HG03432 (cell line): ENCODE results near the gene DOC2A.
"Not testable (repeated sequence)": the region's sequence is repeated elsewhere in the genome, so short reads cannot be mapped to it uniquely, and the experiment has no call there.

Source experiments
- ATAC-seq: cut with Tn5 transposase; IDR thresholded peaks from one replicate; pipeline ENCODE4 v1.9.1; 2021; ENCODE audit warnings: mild to moderate bottlenecking, moderate library complexity; ENCODE audit not compliant: unreplicated experiment

Gene DOC2A

DNA sequence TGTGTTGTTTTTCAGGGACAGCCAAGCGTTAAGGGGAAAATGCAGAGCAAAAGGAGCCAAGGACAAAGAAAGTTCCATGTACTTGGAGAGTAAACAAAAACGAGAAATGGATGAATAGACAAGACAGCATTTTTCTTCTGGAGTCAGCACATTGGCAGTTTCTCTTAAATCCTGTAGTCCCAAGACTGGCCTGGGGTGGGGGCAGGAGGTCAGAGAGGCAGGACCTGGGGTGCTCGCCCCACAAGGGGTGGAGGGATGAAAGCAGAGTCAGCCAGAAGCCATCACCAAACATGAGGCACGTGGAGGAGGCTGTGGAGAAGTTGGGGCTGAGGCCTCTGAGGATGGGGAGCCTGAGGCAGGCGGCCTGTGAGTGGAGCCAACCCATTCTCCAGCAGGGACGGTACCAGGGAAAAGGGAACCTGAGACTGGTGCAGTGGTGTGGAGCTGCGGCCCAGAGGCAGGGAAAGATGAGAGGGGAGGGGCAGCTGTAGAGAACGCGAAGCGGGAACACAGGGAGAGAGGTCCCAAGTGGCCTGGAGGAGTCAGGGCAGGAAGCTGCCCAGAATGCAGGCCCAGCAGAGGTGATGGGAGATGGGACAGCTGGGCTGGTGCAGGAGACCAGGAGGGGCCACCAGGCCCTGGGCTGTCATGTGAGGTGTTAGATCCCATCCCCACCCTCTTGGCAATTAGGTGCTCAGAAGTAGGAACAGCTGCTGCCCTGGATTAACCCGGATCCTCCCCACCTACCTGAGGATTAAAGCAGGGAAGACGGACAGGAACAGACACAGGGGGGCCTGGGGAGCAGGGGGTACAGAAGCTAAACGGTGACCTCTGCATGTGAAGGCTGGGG lies 17.0 kb upstream of the DOC2A start:
- no peak for ATAC-seq

DNA sequence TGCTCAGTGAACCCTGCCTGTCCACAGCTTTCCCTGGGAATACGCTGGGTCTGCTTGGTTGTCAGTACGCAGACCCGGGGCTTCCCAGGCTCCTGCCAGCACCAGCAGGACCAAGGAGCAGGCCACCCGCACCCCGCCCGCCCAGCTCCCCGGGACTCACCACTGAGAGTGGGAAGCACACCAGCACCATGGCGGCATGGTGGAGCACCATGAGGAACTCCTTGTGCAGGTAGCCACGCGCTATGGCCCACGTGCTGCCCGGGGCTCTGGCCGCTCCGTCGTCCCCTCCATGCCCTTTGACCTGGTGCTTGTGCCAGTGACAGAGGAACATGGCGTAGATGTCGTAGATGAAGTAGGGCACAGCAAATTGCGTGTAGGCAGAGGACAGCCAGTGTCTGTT lies 15.6 kb upstream of the DOC2A start:
- no peak for ATAC-seq

DNA sequence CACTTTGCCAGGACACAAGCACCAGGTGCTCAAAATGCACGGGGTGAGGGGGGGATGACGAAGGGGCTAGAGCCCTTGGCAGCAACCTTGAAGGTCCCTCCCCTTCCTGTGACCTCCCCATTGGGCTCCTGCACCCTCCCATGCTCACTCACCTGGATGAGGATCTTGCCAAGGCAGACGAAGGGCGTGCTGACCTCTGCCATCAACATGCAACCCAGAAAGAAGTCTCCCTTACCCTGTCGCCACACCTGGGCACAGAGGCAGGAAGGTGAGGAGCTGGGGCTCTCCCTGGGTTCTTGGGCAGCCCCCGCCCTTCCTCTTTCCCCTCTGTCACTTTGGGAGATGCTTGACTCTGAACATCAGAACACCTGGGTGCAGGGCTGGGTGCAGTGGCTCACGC lies 14.7 kb upstream of the DOC2A start:
- ATAC-seq: no peak

DNA sequence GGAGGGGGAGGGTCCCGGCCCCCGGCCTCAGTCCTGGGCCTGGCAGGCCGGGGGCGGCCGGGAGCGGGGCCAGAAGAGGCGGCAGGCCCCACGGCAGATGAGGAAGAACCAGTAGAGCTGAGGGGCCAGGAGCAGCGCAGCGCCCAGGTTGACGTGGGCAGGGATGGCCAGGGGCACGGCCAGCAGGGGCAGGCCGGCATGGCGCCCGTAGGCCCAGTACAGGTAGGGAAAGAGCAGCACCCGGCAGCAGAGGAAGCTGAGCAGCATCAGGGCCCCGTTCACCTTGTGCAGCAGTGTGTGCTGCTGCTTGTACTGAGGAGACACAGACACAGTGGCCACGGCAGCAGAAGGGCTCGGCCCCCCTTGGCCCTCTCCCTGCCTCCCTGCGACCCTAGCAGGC lies 14.3 kb upstream of the DOC2A start:
- no peak for ATAC-seq

DNA sequence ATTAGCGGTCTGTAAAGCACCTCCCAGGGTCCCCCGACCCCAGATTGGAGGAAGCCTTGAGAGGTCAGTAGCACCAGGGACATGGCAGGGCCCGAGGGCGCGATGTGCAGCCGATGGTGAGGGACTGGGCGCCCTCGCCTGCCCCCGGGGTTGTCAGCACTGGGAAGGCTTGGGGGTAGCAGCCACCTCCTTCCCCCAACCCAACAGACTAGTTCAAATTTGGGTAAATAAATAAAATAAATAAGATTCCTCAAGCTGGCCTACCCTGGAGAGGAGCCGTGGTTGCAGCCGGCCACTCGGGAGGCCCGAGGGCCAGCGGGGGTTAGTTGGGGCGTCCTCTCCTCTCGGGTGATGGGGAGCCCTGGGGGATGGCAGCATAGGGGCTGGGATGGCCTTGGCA lies 13.6 kb upstream of the DOC2A start:
- ATAC-seq: no peak

DNA sequence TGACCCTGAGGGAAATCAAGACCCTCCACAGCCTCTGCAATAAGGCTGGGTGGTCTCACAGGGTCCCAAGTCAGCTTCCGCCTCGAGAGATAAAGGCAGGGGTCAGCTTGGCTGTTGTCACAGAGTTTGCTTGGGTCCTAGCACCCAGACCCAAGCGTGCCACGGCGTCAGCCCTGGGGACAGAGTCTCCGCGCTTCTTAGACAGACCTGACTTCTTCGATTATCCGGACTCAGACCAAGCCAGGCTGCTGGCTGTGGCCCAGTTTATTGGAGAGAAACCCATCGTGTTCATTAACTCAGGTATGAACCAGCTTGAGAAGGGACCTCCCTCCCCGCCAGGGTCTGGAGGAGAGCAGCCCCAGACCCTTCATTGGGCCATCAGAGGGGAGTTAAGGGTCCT lies 12.8 kb upstream of the DOC2A start:
- ATAC-seq: no peak

DNA sequence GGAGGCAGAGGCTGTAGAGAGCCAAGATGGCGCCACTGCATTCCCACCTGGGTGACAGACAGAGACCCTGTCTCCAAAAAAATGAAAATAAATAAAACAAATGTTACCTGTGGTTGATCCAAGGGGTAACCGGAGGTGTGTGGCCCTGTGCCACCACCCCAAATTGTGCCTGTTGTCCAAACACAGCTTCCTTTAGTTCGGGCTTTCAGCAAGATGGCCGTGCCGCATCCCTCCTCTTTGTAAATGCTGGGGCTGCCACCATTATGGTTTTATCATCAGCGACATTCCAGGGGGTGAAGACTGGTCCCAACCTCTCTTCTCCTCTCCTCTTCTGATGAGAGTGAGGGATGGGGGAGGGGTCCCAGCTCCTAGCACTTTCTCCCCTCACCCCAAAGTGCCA lies 12.1 kb upstream of the DOC2A start, which contains the start of gene C16orf92:
Gene C16orf92, plus strand, starts transcription at position 312 of the 400 bp plus-strand sequence. CDS start 143 bp downstream, outside the sequence.
- no peak for ATAC-seq

DNA sequence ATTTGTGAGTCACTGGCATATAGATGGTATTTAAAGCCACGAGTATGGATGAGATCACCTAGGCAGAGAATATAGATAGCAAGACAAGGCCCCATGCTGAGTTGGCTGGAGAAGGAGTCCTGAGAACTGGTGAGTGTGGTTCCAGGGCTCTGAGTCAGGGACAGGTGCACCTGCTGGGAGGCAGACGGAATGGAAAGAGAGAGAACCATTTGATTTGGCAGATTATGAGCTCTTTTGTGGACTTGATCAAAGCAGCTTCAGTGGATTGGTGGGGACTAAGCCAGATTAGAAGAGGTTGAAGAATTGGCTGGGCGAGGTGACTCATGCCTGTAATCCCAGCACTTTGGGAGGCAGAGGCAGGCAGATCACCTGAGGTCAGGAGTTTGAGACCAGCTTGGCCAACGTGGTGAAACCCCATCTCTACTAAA lies 7.9 kb upstream of the DOC2A start:
- no peak for ATAC-seq

DNA sequence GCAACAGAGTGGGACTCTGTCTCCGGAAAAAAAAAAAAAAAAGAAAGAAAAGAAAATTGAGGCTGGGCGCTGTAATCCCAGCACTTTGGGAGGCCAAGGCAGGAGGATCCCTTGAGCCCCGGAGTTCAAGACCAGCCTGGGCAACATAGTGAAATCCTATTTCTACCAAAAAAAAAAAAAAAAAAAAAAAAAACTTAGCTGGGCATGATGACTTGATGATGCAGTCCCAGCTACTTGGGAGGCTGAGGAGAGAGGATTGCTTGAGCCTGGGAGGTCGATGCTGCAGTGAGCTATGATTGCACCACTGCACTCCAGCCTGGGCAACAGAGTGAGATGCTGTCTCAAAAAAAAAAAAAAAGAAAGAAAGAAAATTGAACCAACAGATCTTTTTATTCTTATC lies 7.1 kb upstream of the DOC2A start:
- not testable (repeated sequence) for ATAC-seq

DNA sequence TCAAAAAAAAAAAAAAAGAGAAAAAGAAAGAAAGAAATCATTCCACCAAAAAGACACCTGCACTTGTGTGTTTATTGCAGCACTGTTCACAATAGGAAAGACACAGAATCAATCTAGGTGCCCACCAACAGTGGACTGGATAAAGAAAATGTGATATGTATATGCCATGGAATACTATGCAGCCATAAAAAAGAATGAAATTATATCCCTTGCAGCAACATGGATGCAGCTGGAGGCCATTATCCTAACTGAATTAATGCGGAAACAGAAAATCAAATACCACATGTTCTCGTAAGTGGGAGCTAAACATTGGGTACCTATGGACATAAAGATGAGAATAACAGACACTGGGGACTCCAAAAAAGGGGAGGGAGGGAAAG lies 6.4 kb upstream of the DOC2A start:
- no peak for ATAC-seq

DNA sequence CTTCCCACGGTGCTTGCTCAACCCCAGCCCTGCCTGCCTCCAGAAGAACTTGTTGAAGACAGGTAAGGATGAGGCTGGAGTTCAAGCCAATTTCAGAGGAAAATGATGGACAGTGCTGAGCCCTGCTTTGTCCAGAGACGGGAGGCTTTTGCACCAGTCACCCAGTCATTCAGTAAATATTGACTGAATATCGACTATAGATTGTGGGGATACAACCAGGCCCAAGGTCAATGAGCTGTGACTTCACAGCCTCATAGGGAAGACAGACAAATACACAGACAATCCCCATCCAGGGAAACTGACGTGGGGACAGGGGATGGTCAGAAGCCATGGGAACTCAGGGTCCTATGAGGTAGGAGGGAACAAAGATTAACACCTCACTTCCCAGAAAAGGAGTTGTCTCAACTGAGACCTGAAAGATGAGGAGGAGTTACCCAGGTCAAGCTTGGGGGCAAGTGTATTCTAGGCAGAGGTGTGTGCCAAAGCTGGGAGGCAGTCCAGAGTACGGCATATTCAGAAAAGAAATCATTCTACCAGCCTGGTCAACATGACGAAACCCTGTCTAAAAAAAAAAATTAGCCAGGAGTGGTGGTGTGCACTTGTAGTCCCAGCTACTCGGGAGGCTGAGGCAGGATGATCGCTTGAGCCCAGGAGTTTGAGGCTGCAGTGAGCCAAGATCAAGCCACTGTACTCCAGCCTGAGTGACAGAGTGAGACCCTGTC lies 5.9 kb upstream of the DOC2A start:
- ATAC-seq: no peak

DNA sequence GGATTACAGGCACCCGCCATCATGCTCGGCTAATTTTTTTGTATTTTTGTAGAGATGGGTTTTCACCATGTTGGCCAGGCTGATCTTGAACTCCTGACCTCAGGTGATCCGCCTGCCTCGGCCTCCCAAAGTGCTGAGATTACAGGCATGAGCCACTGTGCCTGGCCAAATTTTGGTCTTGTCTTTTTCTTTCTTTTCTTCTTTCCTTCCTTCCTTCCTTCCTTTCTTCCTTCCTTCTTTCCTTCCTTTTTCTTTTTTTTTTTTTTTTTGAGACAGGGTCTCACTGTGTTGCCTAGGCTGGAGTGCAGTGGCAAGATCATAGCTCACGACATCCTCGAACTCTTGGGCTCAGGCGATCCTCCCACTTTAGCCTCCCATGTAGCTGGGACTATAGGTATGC lies 4.6 kb upstream of the DOC2A start:
- ATAC-seq: not testable (repeated sequence)

DNA sequence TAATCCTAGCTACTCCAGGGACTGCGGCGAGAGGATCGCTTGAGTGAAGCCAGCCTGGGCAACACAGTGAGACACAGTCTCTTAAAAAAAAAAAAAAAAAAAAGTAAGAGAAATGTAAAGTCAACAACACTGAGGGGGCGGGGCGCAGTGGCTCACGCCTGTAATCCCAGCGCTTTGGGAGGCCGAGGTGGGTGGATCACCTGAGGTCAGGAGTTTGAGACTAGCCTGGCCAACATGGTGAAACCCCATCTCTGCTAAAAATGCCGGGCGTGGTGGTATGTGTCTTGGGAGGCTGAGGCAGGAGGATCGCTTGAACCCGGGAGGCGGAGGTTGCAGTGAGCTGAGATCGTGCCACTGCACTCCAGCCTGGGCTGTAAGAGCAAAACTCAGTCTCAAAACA lies 1.8 kb upstream of the DOC2A start:
- not testable (repeated sequence) for ATAC-seq

DNA sequence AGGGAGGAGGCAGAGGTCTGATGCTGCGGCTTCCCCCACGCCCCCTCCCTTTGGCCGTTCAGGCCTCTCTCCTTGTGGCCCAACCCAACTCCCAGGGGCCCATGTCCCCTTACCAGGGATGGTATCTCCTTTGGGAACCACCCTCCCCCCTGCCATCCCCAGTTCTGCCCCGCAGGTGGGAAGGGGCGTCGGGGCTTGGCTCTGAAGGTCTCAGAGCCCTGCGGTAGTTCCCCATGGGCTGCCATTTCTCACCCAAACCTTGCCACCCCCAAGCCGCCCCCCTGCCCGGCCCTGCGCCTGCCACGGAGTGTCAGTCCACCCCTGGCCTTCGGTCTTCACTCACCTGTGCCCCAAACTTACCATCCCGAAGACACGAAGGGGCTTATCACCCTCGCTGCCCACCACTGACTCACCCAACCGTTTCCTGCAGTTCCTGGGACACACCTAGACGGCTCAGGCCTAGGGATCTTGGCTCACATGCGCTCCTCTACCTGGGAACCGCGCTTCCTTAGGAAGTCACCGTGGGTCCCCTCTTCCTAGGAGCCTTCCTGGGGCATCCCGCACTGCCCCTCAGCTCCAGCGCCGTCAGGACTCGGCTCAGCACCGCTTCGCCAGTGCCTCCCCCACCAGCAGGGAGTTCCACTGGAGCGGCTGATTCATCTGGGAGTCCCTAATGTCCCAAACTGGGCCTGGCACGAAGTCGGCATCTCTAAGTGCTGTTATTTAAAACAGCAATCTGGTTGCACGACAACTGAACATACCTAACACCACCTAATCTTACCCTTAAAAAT lies 1.1 kb upstream of the DOC2A start:
- no peak for ATAC-seq

DNA sequence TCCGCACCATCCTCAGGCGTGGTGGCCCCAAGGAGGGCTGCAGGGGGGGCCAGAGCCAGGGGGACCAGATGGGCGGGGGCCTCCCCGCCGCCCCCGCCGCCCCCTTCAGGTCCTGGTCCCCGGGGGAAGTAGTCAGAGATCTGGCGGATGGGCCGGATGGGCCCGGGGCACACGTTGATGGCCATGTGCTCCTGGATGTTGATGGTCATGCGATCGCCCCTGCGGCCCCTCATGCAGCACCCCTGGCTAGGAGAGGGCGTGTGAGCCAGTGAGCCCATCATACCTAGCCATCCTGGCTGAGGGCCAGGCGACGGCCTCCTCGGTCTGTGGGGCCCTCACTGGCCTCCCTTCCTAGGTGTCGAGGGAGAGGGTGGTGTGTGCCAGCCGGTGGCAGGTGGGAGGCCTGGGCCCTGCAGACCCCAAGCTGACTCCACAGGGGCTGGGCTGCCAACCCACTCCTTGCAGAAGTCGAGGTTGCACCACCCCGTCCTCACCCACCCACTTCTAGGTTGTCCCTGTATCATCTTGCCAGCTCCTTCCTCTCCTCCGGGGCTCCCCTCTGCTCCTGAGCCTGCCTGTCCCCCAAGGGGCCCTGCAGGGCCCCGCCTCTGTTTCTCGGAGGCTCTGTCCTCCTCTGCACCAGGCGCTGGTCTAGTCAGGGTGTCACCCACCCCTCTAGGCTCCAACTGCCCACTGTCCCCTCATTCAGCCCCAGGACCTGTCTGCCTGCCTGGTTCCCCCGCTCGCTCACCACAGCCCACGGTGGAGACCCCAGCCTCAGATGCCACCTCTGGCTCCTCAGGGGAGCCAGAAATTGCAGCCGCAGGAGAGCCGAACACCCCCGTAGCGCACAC lies 610 bp downstream of the DOC2A start:
- no peak for ATAC-seq

DNA sequence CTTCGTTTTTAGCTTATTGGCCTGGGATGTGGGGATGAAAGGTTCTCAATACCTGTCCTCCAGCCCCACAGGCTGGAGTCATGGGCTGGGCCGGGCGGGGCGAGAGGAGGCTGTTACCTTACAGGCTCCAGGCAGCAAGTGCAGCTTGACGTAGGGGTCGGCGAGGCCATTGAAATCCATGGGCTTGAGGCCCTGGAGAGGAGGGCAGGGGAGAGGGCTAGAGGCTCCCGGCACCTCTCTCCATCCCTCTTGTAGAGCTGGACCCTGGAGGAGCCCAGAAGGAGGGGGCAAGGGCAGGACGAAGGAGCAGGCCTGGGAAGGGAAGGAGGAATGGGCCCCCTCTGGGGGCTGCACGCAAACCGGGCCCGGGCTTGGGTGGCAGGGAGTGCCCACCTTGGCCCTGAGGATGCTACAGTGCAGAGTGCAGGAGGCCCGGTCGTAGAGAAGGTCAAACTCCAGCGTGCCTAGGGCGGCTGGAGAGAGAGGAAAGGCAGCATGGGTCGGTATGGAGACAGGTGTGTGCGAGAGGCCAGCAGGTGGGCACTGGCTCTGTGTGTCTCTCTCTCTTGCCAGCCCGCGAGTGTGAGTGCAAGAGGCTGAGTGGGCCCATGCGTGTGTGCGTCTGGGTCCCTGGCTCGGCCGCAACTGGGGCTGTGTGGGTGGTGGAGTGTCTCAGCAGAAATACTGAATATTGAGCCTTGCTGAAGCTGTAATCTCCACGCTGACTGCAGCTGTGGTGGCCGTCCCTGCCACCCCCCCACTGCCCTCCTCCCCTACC lies 1.6 kb downstream of the DOC2A start:
- no peak for ATAC-seq

DNA sequence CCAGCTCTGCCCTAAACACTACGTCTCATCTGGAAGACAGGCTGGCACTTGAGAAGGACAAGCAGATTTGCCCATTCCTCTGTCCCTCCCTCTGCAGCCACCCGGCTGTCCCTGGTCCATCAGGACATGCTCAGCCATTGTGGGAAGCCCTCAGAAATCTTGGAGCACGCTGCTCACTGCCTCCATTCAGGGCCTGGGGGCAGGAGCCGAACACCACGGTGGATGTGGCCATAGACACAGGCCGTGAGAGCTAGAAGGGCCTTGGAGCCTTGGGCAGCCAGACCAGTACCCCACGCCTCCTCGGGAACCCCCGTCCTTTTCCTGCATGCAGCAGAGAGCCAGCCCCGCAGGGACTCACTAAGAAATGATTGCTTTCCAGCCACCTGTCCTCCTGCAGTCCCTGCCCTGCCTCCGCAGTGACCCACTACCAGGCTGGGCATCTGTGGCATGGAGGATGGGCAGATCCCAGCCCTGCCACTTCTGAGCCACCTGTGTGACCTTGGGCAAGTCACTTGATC lies 3.4 kb downstream of the DOC2A start:
- ATAC-seq: no peak

DNA sequence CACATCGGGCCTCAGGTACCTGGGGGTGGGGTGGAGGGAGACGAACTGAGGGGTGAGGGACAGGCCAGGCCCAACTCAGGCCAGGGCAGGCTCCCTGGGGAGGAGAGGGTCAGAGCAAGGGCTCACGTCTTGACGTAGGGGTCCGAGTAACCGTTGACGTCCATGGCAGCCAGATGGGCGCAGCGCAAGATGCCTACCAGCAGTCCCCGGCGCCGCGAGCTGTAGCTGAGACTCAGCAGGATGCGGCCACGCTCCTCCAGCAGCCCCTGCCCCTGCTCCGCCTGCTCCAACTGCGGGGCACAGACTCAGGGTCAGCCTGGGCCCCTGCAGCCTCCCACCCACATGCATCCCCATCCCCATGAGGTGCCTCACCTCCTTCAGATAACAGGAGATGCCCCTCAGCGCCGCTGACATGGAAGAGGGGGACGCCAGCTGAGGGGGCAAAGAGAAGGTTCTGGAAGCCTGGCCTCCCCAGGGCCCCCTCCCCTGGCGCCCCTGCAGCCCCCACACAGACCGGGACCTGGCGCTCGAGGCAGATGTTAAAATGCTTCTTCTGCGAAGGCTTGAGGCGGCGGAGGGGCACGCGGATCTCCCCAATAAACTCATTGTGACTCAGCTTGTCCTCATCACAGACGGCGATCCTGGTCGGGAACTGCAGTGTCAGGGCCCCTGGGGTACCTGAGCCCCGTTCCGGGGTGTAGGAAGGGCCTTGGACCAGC lies 4.0 kb downstream of the DOC2A start:
- no peak for ATAC-seq

DNA sequence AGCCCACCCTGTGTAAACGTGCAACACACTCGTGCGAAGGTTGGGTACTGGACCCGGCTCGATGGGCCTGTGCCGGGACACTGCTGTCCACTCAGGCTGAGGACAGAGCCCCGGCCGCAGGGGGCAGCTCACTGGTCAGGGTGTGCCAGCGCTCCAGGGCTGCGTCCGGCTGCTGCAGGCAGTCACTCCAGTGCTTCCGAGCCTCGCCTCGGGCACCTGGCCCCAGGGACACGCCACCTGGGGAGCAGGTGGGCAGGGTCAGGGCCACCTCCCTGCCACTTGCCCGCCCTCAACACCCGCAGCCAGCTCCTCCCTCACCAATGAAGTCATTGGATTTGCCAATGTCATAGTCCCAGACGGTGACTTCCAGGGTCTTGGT lies 4.7 kb downstream of the DOC2A start:
- no peak for ATAC-seq
